ENCODE data around the gene MGARP.

MGARP gene

GRCh38 chr4:139243448-139244365, 36.3 kb downstream of the MGARP start:
- DNase-seq = no peak

GRCh38 chr4:139242511-139243051, 37.4 kb downstream of the MGARP start:
- DNase-seq = no peak

- DNase-seq = no peak
These were observed 38.3 kb downstream of the MGARP start for GRCh38 chr4:139241784-139242151.

- DNase-seq = no peak
These were observed 38.8 kb downstream of the MGARP start for GRCh38 chr4:139241086-139241783.

DNA sequence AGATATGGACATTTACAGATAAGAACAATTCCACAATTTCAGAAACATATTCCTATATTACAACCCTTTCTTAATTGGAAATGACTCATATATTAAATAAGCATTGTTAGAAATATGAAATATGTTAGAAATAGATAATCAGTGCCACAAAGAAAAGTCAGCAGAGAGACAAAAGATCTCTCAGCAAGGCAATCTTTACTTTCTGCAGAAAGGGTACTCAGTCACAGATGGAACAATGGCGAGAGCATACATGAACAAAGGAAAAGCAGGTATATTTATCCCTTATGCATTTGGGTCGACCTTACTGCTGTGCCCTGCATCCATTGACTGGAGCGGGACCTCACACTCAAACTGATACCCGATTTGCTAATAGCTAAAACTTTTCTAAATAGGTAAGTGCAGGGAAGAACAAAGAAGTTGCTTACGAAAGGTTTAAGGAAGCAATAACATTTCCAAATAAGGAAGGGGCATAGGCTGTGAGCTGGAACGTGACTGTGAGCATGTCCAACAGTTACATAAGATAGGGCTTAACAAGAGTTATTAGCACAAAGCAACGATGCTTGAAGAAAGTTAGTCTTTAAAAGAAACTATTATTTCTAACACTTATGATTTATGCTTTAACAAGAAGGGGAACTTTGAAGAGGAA, 40.8 kb downstream of the MGARP start:
- DNase-seq = no peak

- DNase-seq = peak; percentile 95
These were observed 45.8 kb downstream of the MGARP start for GRCh38 chr4:139234253-139234652.

DNA sequence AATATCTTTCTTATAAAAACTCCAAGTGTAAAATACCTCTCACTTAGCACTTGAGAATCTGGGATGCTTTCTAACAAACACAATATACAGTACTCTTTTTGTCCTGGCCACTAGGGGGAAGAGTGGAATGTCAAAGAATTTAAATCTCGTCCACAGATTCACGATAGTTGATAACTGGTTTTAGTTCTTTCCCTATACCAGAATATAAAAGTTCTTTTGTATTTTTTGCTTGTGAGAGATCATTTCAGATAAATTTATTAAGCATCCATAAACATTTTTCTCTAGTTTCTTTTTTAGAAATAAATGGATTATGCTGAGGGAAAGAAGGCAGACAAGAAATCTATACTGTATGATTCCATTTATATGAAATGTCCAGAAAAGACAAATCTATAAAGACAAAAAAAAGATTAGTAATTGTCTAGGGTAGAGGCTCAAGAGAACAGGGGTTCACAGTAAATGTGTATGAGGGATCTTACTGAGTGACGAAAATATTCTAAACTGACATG, 50.4 kb downstream of the MGARP start:
- DNase-seq = peak; percentile 81

DNA sequence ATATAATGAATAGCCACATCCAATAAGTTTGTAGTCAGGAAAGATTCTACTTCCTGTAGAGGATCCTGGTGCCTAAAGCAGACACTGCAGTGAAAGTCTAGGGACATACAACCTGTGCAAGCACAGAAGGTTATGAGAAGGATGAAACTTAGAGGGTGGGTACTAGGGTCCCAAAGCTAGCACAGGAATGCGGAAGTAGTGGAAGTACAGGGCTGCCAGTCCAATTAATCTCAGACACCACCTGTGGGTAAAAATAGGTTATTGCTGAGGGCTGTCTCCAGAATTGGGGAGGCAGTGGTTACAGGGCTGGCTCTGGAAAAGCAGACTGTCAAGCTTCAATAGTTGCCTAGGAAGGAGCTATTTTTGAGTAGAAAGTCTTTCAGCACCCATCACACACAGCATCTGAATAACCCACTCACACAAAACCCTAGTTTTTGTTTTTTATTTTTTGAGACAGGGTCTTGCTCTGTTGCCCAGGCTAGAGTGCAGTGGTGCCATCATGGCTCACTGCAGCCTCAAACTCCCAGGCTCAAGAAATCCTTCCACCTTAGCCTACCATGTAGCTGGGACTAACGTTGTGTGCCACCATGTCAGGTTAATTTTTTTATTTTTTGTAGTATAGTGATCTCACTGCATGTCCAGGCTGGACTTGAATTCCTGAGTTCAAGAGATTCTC, 52.2 kb downstream of the MGARP start:
- no peak for DNase-seq

DNA sequence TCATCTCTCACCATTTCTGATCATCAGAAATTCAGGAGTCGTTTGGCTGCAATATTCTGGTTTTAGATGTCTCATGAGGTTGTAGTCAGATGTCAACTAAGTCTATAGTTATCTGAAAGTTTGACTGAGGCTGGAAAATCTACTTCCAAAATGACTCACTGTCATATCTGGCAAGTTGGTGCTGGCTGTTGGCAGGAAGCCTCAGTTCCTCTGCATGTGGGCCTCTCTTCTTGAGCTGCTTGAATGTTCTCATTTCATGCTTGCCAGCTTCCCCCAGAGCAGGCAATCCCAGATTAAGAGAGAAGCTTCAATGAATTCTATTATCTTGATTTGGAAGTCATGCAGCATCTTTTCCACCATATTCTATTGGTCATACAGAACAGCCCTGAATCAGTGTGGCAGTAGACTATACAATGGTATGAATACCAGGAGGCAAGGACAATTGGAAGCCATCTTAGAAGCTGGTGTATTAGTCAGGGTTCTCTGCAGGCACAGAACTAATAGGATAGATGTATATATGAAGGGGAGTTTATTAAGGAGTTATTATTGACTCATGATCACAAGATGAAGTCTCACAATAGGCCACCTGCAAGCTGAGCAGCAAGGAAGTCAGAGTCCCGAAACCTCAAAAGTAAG, 56.2 kb downstream of the MGARP start:
- no peak for DNase-seq

DNA sequence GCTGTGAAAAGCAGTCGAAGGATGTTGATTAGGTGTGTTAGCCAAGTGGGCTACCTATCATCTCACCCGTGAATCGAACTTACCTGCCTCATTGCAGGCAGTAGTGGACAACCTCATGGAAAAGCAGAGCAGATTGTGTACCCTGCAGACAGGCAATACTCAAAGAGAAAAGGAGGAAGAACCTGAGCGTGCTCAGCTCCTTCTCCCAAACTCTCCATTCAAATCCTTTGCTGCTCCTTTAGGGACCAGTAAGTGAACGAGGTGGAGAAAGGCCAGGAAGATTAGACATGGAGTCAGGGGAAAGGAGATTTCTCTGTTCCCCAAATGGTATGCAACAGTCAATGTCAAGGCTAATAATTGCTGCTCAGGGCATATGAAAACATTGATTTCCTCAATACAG, 57.8 kb downstream of the MGARP start:
- DNase-seq = no peak

GRCh38 chr4:139221687-139222086, 58.3 kb downstream of the MGARP start:
- no peak for DNase-seq

DNA sequence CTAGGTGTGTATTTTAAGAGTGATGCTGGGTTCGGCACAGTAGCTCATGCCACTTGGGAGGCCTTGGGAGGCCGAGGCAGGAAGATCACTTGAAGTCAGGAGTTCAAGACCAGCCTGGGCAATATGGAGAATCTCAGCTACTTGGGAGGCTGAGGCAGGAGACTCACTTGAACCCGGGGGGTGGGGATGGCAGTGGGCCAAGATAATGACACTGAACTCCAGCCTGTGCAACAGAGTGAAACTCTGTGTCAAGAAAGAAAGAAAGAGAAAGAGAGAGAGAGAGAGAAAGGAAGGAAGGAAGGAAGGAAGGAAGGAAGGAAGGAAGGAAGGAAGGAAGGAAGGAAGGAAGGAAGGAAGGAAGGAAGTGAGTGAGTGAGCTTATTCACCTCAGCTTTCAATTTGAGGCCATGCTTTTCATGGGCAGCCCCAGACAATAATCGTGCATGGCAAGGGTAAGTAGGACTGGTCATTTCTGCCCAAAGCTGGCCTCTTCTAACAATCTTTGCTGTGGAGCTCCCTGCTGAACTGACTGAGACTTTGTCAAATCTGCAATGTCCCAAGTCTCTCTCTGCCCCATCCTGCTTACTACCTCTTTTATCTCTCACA, 60.5 kb downstream of the MGARP start:
- no peak for DNase-seq
